Activated CD8-positive, alpha-beta memory T cell treated with anti-CD3 and anti-CD28 coated beads, Interleukin-2, amount 10 ng/mL, durations not matched to agents 7 days and 5 days (primary cell): ENCODE measurements around the gene KCNMB2. TPM values are rescaled to one million over a fixed set of nuclear protein-coding genes. Genes with fewer than 3 reads are reported as not detected.

Source experiments
- ATAC-seq: fragments of 150-1000 bp; cut with Tn5 transposase; one replicate; pipeline ENCODE4 v1.10.0; 2021; ENCODE audit warnings: moderate library complexity
- CTCF ChIA-PET: fragments of 350-600 bp; sonication (Branson Sonifier 250); formaldehyde crosslinking; loops from one replicate; lab custom pipeline; 2021; ENCODE audit warnings: antibody characterized with exemption; lab: Charles Lee
- DNase-seq: peaks from one replicate; pipeline ENCODE4 v3.0.0-alpha.2; 2020
- H3K27ac Mint-ChIP-seq: one replicate; pipeline ENCODE4 v1.8.0; 2021; ENCODE audit warnings: mild to moderate bottlenecking, mixed read lengths
- H3K27me3 Mint-ChIP-seq: one replicate; pipeline ENCODE4 v1.8.0; 2021; ENCODE audit warnings: mixed read lengths
- H3K36me3 Mint-ChIP-seq: one replicate; pipeline ENCODE4 v1.8.0; 2021; ENCODE audit warnings: mild to moderate bottlenecking, mixed read lengths
- H3K4me1 Mint-ChIP-seq: one replicate; pipeline ENCODE4 v1.8.0; 2021; ENCODE audit warnings: mixed read lengths
- H3K4me3 Mint-ChIP-seq: one replicate; pipeline ENCODE4 v1.8.0; 2021; ENCODE audit warnings: mild to moderate bottlenecking, moderate library complexity, mixed read lengths
- H3K9me3 Mint-ChIP-seq: one replicate; pipeline ENCODE4 v1.8.0; 2022; ENCODE audit warnings: low read depth, mixed read lengths
- total RNA-seq, 2 experiments: library from RNA; stranded (reverse); gene quantifications; one replicate each; pipeline ENCODE4 v1.2.3, GENCODE V29; 2021

The KCNMB2 gene
- total RNA-seq, 2 experiments from 2014 or later, result not detected

DNA sequence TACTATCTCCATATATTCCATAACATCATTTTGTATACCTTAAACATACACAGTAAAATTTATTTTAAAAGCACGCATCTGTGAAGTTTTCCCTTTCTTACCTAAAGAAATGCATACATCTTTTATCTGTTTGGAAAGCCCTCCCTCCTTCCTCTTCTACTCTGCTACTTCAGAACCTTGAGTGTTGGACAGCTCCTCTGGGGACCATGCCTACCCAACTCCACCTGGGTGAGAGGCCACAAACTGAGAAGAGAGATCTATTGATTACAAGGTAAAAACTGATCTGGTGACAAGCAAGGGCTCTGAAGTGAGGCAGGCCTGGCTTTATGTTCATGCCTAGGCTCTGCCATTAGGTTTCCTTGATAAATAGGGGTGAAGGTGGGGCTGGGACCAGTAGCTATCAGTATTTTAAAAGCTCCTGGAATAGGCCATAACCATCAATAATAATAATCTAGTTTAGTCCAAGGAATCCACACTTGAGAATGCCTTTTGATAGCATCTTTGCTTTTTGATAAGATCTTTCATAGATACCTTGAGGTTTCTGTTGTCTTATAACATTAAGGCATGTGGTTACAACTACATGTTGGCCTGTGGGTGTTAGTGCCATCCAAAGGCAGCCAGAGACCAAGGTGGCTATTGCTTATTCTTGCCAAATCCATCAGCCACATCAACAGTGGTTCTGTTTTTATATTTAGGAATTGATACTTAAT, 148.8 kb downstream of the KCNMB2 start:
- Mint-ChIP-seq H3K4me3 (no peak overlapping the region), H3K4me1 (no peaks in the 10 kb centered on the region), H3K9me3 (peaks cover 7% of the 10 kb centered on the region), H3K36me3 (no peaks in the 10 kb centered on the region), H3K27ac (no peak overlapping the region), H3K27me3 (no peaks in the 10 kb centered on the region)
- DNase-seq, result no peak
- ATAC-seq, result no peak
- CTCF ChIA-PET, result no interaction called here

- Mint-ChIP-seq H3K4me1 (no peaks in the 10 kb centered on the region), H3K9me3 (peaks cover 7% of the 10 kb centered on the region), H3K27ac (no peak overlapping the region), H3K36me3 (no peaks in the 10 kb centered on the region), H3K4me3 (no peak overlapping the region), H3K27me3 (no peaks in the 10 kb centered on the region)
- no peak for ATAC-seq
- CTCF ChIA-PET, result no interaction called here
- DNase-seq, result no peak
Observed at GRCh38 chr3:178685591-178685906, 149.3 kb downstream of the KCNMB2 start.

GRCh38 chr3:178686826-178687225, 150.6 kb downstream of the KCNMB2 start:
- DNase-seq (no peak), ATAC-seq (no peak)
- CTCF ChIA-PET, result no interaction called here
- H3K36me3 Mint-ChIP-seq, result no peaks in the 10 kb centered on the region
- H3K27me3 Mint-ChIP-seq, result no peaks in the 10 kb centered on the region
- no peak overlapping the region for H3K27ac Mint-ChIP-seq
- peaks cover 7% of the 10 kb centered on the region for H3K9me3 Mint-ChIP-seq
- H3K4me1 Mint-ChIP-seq, result no peaks in the 10 kb centered on the region
- no peak overlapping the region for H3K4me3 Mint-ChIP-seq

DNA sequence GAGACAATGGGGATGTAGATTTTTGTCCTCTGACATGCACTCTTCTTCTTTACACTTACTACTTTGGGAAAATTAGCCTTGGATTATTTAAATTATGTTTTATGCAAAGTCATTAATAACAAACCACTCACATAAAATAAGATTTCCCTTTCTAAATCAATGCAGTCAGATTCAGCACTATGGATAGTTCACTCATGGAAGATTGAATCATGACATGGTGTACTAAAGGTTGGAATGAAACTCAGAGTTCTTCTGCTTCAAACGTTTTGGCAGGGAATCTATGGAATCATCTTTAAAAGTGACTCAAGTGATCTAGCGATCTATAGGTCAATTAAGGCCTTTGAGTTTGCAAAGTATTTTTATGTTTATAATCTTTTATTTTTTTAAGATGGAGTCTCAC, 154.3 kb downstream of the KCNMB2 start:
- no peak for DNase-seq
- Mint-ChIP-seq H3K9me3 (peaks cover 3% of the 10 kb centered on the region), H3K27me3 (no peaks in the 10 kb centered on the region), H3K4me1 (no peaks in the 10 kb centered on the region), H3K4me3 (no peak overlapping the region), H3K27ac (no peak overlapping the region), H3K36me3 (no peaks in the 10 kb centered on the region)
- CTCF ChIA-PET, result no interaction called here
- ATAC-seq, result no peak

DNA sequence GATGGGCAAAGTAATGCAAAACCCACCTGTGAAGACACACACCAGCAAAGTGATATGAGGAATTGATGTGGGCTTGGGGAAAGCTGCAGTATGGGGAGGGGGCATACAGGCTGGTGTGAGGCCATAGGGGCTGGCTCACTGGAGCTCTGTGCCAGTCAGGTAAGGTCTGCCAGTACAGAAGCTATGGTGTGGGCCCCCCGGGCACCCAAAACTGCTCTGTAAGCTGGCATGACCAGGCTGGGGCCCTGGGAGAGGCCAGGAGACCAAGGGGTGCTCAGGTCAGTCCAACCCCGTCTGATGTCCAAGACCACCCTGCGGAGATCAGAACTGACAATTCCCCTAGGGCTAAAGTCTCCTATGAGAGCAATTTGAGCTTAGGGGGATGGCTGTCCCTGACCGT, 163.1 kb downstream of the KCNMB2 start:
- H3K36me3 Mint-ChIP-seq, result no peaks in the 10 kb centered on the region
- peaks cover 11% of the 10 kb centered on the region for H3K9me3 Mint-ChIP-seq
- ATAC-seq (no peak), DNase-seq (no peak)
- H3K27me3 Mint-ChIP-seq, result no peaks in the 10 kb centered on the region
- CTCF ChIA-PET, result no interaction called here
- H3K4me3 Mint-ChIP-seq, result no peak overlapping the region
- H3K27ac Mint-ChIP-seq, result no peak overlapping the region
- H3K4me1 Mint-ChIP-seq, result no peaks in the 10 kb centered on the region

GRCh38 chr3:178699810-178700209, 163.6 kb downstream of the KCNMB2 start:
- H3K27ac Mint-ChIP-seq, result no peak overlapping the region
- CTCF ChIA-PET, result no interaction called here
- ATAC-seq (no peak), DNase-seq (no peak)
- H3K4me3 Mint-ChIP-seq, result no peak overlapping the region
- no peaks in the 10 kb centered on the region for H3K36me3 Mint-ChIP-seq
- H3K9me3 Mint-ChIP-seq, result peaks cover 11% of the 10 kb centered on the region
- no peaks in the 10 kb centered on the region for H3K4me1 Mint-ChIP-seq
- H3K27me3 Mint-ChIP-seq, result no peaks in the 10 kb centered on the region

DNA sequence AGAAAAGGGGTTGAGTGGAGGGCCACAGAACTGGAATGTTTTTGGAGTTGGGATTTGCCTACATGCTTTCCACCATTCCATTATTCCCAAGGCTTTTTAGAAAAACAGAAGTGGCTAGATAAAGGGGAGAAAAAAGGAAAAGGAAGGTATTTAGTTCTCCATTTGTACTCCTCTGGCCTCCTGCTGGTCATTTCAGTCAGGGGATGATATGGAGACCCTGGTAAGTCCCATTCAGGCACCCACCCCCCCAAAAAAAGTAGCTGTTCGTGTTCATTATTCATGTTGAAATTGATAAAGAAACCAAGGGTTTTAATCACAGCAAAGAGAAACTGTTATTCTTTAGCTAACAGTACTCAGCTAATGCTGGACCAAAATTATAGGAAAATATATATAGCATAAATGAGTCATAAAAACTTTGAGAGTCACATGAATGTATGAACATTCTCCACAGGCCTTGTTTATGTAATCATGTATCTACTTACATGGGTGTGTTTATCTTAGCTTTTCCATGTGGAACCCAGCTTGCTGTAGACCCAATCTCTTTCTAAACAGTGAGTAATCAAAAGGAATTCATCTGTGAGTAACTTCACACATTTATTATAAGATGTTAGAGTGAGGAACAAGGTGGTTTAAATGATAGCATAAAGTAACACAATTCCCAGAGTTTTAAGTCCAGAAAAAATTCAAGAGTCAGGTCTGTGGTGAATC, 167.2 kb downstream of the KCNMB2 start:
- Mint-ChIP-seq H3K27ac (no peak overlapping the region), H3K4me1 (no peaks in the 10 kb centered on the region), H3K36me3 (no peaks in the 10 kb centered on the region), H3K27me3 (no peaks in the 10 kb centered on the region), H3K9me3 (peaks cover 2% of the 10 kb centered on the region), H3K4me3 (no peak overlapping the region)
- ATAC-seq, result no peak
- DNase-seq, result no peak
- CTCF ChIA-PET, result no interaction called here

DNA sequence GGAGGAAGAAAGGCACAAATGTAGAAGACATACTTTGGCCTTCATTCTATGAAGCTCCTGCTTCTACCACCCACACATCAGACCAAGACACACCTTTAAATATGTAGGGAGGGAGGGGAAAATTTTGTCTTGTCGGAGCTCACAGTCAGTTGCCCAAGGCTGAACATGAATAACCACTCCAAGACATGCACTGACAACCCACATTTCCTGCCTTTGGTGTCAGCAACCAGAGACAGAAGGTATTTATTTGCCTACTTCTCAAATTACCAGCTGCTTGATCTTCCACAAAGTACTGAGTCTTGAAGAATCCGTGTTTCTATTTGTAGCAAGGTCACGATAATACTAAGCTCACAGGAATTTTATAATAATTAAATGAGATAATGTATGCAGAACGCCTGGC, 169.7 kb downstream of the KCNMB2 start:
- DNase-seq, result no peak
- Mint-ChIP-seq H3K9me3 (no peaks in the 10 kb centered on the region), H3K4me3 (no peak overlapping the region), H3K4me1 (no peaks in the 10 kb centered on the region), H3K27me3 (no peaks in the 10 kb centered on the region), H3K36me3 (no peaks in the 10 kb centered on the region), H3K27ac (no peak overlapping the region)
- CTCF ChIA-PET, result no interaction called here
- no peak for ATAC-seq

DNA sequence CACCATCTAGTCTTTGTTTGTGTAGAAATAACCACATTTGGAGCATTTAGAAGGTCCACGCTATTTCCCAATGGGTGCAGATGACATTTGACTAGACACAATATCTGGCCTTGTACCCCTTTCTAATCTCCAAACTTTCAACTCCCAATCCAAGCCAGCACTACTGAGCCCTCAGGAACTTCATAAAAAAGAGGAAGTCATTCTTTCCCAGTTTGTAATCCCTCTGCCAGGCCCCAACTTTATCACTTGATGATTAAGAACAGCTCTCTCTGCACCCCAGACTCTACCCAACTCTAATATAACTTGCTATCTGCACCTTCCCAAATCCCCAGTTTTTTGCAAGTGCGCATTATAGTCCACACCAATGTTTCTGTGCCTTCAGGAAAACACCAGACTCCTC, 170.2 kb downstream of the KCNMB2 start:
- DNase-seq (no peak), ATAC-seq (no peak)
- H3K36me3 Mint-ChIP-seq, result no peaks in the 10 kb centered on the region
- CTCF ChIA-PET, result no interaction called here
- H3K4me3 Mint-ChIP-seq, result no peak overlapping the region
- H3K27me3 Mint-ChIP-seq, result no peaks in the 10 kb centered on the region
- no peak overlapping the region for H3K27ac Mint-ChIP-seq
- H3K9me3 Mint-ChIP-seq, result no peaks in the 10 kb centered on the region
- no peaks in the 10 kb centered on the region for H3K4me1 Mint-ChIP-seq

DNA sequence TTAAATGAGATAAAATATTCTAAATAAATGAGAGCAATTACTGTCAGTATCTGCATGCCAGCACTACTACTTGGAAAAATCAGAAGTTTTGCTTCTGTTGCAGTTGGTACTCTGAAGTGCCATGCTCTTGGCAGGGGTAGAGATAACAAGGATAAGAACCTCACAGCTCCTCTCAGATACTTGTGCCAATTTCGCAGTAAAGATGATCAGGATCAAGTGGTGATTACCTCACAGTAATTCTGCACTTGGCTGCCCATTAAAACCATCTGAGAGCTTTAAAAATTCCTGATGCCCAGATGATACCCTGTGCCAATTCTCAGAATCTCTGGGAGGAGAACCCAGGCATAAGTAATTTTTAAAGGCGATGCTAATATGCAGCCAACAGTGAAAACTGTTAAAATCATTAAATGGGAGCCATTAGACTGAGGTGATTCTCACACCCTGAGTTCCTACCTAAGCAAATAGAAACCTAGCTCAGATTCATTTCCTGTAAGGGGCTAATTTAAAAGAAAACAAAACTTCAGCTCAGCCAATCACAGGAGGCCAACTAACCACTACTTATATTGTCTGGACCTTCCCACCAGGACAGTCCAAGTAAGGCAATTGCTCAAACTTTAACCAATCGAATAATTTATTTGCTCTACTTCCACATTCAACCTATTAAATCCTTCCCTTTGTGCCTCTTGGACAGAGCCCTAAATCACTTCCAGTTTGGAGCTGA, 171.2 kb downstream of the KCNMB2 start:
- Mint-ChIP-seq H3K4me3 (no peak overlapping the region), H3K27me3 (no peaks in the 10 kb centered on the region), H3K36me3 (no peaks in the 10 kb centered on the region), H3K4me1 (no peaks in the 10 kb centered on the region), H3K9me3 (no peaks in the 10 kb centered on the region), H3K27ac (no peak overlapping the region)
- CTCF ChIA-PET, result no interaction called here
- DNase-seq, result no peak
- ATAC-seq, result no peak

- CTCF ChIA-PET, result interaction anchor here (0.6 kb wide), 1 partner anchor 1188 kb away, joined by 3 read pairs; no protein-coding TSS in a partner anchor
- no peaks in the 10 kb centered on the region for H3K4me1 Mint-ChIP-seq
- no peak overlapping the region for H3K27ac Mint-ChIP-seq
- no peaks in the 10 kb centered on the region for H3K27me3 Mint-ChIP-seq
- H3K36me3 Mint-ChIP-seq, result no peaks in the 10 kb centered on the region
- H3K4me3 Mint-ChIP-seq, result no peak overlapping the region
- no peaks in the 10 kb centered on the region for H3K9me3 Mint-ChIP-seq
- ATAC-seq (no peak), DNase-seq (no peak)
Observed at GRCh38 chr3:178709051-178709450, 172.8 kb downstream of the KCNMB2 start.

GRCh38 chr3:178711753-178712152, 175.5 kb downstream of the KCNMB2 start:
- Mint-ChIP-seq H3K27me3 (no peaks in the 10 kb centered on the region), H3K4me3 (no peak overlapping the region), H3K4me1 (no peaks in the 10 kb centered on the region), H3K36me3 (no peaks in the 10 kb centered on the region), H3K27ac (no peak overlapping the region), H3K9me3 (no peaks in the 10 kb centered on the region)
- ATAC-seq, result no peak
- no peak for DNase-seq
- CTCF ChIA-PET, result no interaction called here

- Mint-ChIP-seq H3K36me3 (no peaks in the 10 kb centered on the region), H3K27ac (no peak overlapping the region), H3K4me3 (no peak overlapping the region), H3K4me1 (no peaks in the 10 kb centered on the region), H3K27me3 (no peaks in the 10 kb centered on the region), H3K9me3 (no peaks in the 10 kb centered on the region)
- ATAC-seq (no peak), DNase-seq (no peak)
- CTCF ChIA-PET, result no interaction called here
Observed at GRCh38 chr3:178712247-178712646, 176.0 kb downstream of the KCNMB2 start.
